H9 (cell line): Measurements from ENCODE around the gene FAM110A. TPM values are rescaled to one million over a fixed set of nuclear protein-coding genes. Genes with fewer than 3 reads are reported as not detected.

Source experiments
- DNase-seq: peaks from one replicate; pipeline ENCODE4 v3.0.0-alpha.2; 2017
- H2AFZ ChIP-seq: one replicate; pipeline ENCODE4 v1.6.1; 2013; ENCODE audit warnings: mild to moderate bottlenecking, low read length, control low read depth, moderate library complexity
- H2AK5ac ChIP-seq: 2 replicates; pipeline ENCODE4 v1.6.1; 2013; ENCODE audit warnings: low read length, control low read depth, mixed read lengths; ENCODE audit not compliant: insufficient read length
- H2BK120ac ChIP-seq: one replicate; pipeline ENCODE4 v1.6.1; 2013; ENCODE audit warnings: low read depth, mild to moderate bottlenecking, low read length, control low read depth, inconsistent platforms; ENCODE audit not compliant: poor library complexity, severe bottlenecking
- H2BK12ac ChIP-seq: 2 replicates; pipeline ENCODE4 v1.6.1; 2013; ENCODE audit warnings: low read length, control low read depth, mixed read lengths, low read depth; ENCODE audit not compliant: insufficient read length
- H2BK15ac ChIP-seq: 2 replicates; pipeline ENCODE4 v1.6.1; 2013; ENCODE audit warnings: low read depth, low read length, control low read depth
- H2BK20ac ChIP-seq: one replicate; pipeline ENCODE4 v1.6.1; 2013; ENCODE audit warnings: low read depth, mild to moderate bottlenecking, low read length, control low read depth, inconsistent platforms; ENCODE audit not compliant: poor library complexity, severe bottlenecking
- H2BK5ac ChIP-seq: 2 replicates; pipeline ENCODE4 v1.6.1; 2013; ENCODE audit warnings: low read length, control low read depth, mixed read lengths; ENCODE audit not compliant: insufficient read length
- H3K14ac ChIP-seq: 2 replicates; pipeline ENCODE4 v1.6.1; 2013; ENCODE audit warnings: low read length, control low read depth; ENCODE audit not compliant: insufficient read depth
- H3K18ac ChIP-seq: 2 replicates; pipeline ENCODE4 v1.6.1; 2013; ENCODE audit warnings: low read depth, mild to moderate bottlenecking, mixed read lengths, low read length, control low read depth; ENCODE audit not compliant: insufficient read length
- H3K23ac ChIP-seq: 2 replicates; pipeline ENCODE4 v1.6.1; 2013; ENCODE audit warnings: low read length, control low read depth, mixed read lengths, low read depth; ENCODE audit not compliant: insufficient read length
- H3K23me2 ChIP-seq: 2 replicates; pipeline ENCODE4 v1.6.1; 2013; ENCODE audit warnings: low read depth, mild to moderate bottlenecking, mixed read lengths, low read length, control low read depth; ENCODE audit not compliant: insufficient read length, poor library complexity, severe bottlenecking
- H3K27ac ChIP-seq: 2 replicates; pipeline ENCODE4 v1.5.1; 2013; ENCODE audit warnings: low read length, control low read depth, mixed read lengths, low read depth; ENCODE audit not compliant: insufficient read length
- H3K27me3 ChIP-seq: 2 replicates; pipeline ENCODE4 v1.6.1; 2013; ENCODE audit warnings: low read length, control low read depth, inconsistent platforms; ENCODE audit not compliant: insufficient read depth
- H3K4ac ChIP-seq: 2 replicates; pipeline ENCODE4 v1.6.1; 2013; ENCODE audit warnings: low read depth, mild to moderate bottlenecking, control low read depth, inconsistent platforms, low read length, moderate library complexity
- H3K4me1 ChIP-seq: 2 replicates; pipeline ENCODE4 v1.6.1; 2013; ENCODE audit warnings: low read length, control low read depth, inconsistent platforms; ENCODE audit not compliant: insufficient read depth
- H3K4me2 ChIP-seq: 2 replicates; pipeline ENCODE4 v1.6.1; 2013; ENCODE audit warnings: low read length, control low read depth, mixed read lengths; ENCODE audit not compliant: insufficient read length, insufficient read depth
- H3K56ac ChIP-seq: 2 replicates; pipeline ENCODE4 v1.6.1; 2013; ENCODE audit warnings: low read depth, mild to moderate bottlenecking, mixed read lengths, low read length, control low read depth; ENCODE audit not compliant: insufficient read length
- H3K79me1 ChIP-seq: 2 replicates; pipeline ENCODE4 v1.6.1; 2013; ENCODE audit warnings: low read depth, mild to moderate bottlenecking, moderate library complexity, low read length, control low read depth, inconsistent platforms; ENCODE audit not compliant: insufficient read depth, poor library complexity, severe bottlenecking
- H3K79me2 ChIP-seq: 2 replicates; pipeline ENCODE4 v1.6.1; 2013; ENCODE audit warnings: low read length, control low read depth, inconsistent platforms; ENCODE audit not compliant: insufficient read depth
- H3K9ac ChIP-seq: 2 replicates; pipeline ENCODE4 v1.6.1; 2013; ENCODE audit warnings: low read length, control low read depth, mixed read lengths; ENCODE audit not compliant: insufficient read length; ENCODE audit errors: extremely low read depth
- H3K9me3 ChIP-seq: one replicate; pipeline ENCODE4 v1.6.1; 2013; ENCODE audit warnings: low read depth, low read length, inconsistent platforms; ENCODE audit not compliant: control insufficient read depth
- H3T11ph ChIP-seq: one replicate; pipeline ENCODE4 v1.6.1; 2013; ENCODE audit warnings: mild to moderate bottlenecking, low read length, control low read depth, inconsistent platforms
- H4K20me1 ChIP-seq: one replicate; pipeline ENCODE4 v1.6.1; 2013; ENCODE audit not compliant: control insufficient read depth, insufficient read length, insufficient read depth
- H4K5ac ChIP-seq: 2 replicates; pipeline ENCODE4 v1.6.1; 2013; ENCODE audit warnings: low read depth, mild to moderate bottlenecking, mixed read lengths, low read length, control low read depth; ENCODE audit not compliant: insufficient read length
- H4K8ac ChIP-seq: replicated peaks from 2 replicates; pipeline ENCODE4 v1.6.1; 2013; ENCODE audit warnings: low read length, control low read depth, mixed read lengths, low read depth; ENCODE audit not compliant: insufficient read length
- H4K91ac ChIP-seq: 2 replicates; pipeline ENCODE4 v1.6.1; 2013; ENCODE audit warnings: low read depth, mild to moderate bottlenecking, moderate library complexity, mixed read lengths, low read length, control low read depth; ENCODE audit not compliant: insufficient read length
- H3K27ac Mint-ChIP-seq, 3 experiments: 2 replicates in 2 of 3; 3 replicates in 1 of 3; pipeline ENCODE4 v1.8.0; 2020 to 2021; ENCODE audit warnings: mixed read lengths in 3 of 3, mild to moderate bottlenecking in 1 of 3, moderate library complexity in 1 of 3
- H3K27me3 Mint-ChIP-seq: 2 replicates; pipeline ENCODE4 v1.8.0; 2021; ENCODE audit warnings: low read depth, mild to moderate bottlenecking, moderate library complexity, mixed read lengths
- H3K36me3 Mint-ChIP-seq, 3 experiments: 2 replicates in 2 of 3; 3 replicates in 1 of 3; pipeline ENCODE4 v1.8.0; 2020 to 2021; ENCODE audit warnings: low read depth in 3 of 3, mixed read lengths in 3 of 3; ENCODE audit not compliant: insufficient read depth in 1 of 3
- H3K4me1 Mint-ChIP-seq, 2 experiments: 2 replicates each; pipeline ENCODE4 v1.8.0; 2020; ENCODE audit warnings: mixed read lengths in 2 of 2
- H3K4me3 Mint-ChIP-seq, 2 experiments: 2 replicates in 1 of 2; 3 replicates in 1 of 2; pipeline ENCODE4 v1.8.0; 2020 to 2021; ENCODE audit warnings: mild to moderate bottlenecking in 2 of 2, mixed read lengths in 2 of 2, moderate library complexity in 1 of 2
- H3K9me3 Mint-ChIP-seq, 2 experiments: 2 replicates in 1 of 2; 3 replicates in 1 of 2; pipeline ENCODE4 v1.8.0; 2020; ENCODE audit warnings: mild to moderate bottlenecking in 2 of 2, mixed read lengths in 2 of 2, moderate library complexity in 1 of 2
- CTCF ChIP-seq: fragments of 200-600 bp; sonication (generic); conservative IDR thresholded peaks from 3 replicates; pipeline ENCODE4 v1.8.0; 2021; ENCODE audit warnings: antibody characterized with exemption, mild to moderate bottlenecking
- WGBS: extraction: QIAGEN DNeasy Blood & Tissue Kit; methylation state at CpG from one replicate; pipeline ENCODE4 v1.1.7; 2013; ENCODE audit warnings: missing lambda C conversion rate, low lambda C conversion rate, mixed read lengths; ENCODE audit not compliant: insufficient read length; ENCODE audit errors: extremely low coverage; 5-methylcytosine and 5-hydroxymethylcytosine counted together
- total RNA-seq: library from RNA; stranded (reverse); gene quantifications from 2 replicates; pipeline ENCODE4 v1.2.1, GENCODE V29; 2021

FAM110A gene
- total RNA-seq, 1 experiment from 2014 or later, result 10.3 TPM

GRCh38 chr20:889106-889505, 55.6 kb downstream of the FAM110A start:
- H4K91ac ChIP-seq, result no peak overlapping the region
- peaks cover 14 to 27% of the 10 kb centered on the region in 2 experiments for H3K4me1 Mint-ChIP-seq
- H3K23me2 ChIP-seq, result no peaks in the 10 kb centered on the region
- no peaks in the 10 kb centered on the region for H3K79me1 ChIP-seq
- H3K79me2 ChIP-seq, result no peaks in the 10 kb centered on the region
- H3K9ac ChIP-seq, result no peak overlapping the region
- H3K4me3 Mint-ChIP-seq, result no peak overlapping the region
- no peak overlapping the region for H3K56ac ChIP-seq
- no peak overlapping the region for H3K4ac ChIP-seq
- H3T11ph ChIP-seq, result no peak overlapping the region
- no peak overlapping the region for H2BK15ac ChIP-seq
- no peaks in the 10 kb centered on the region for H4K20me1 ChIP-seq
- H2BK12ac ChIP-seq, result no peak overlapping the region
- no peak for DNase-seq
- H3K9me3 Mint-ChIP-seq, result no peaks in the 10 kb centered on the region; a peak in 1 of 5 replicates
- no peak overlapping the region for H3K27ac ChIP-seq
- no peak overlapping the region for H3K14ac ChIP-seq
- H4K8ac ChIP-seq, result no peak overlapping the region
- H3K36me3 Mint-ChIP-seq, result no peaks in the 10 kb centered on the region
- peaks cover 28% of the 10 kb centered on the region for H3K27me3 Mint-ChIP-seq
- H3K23ac ChIP-seq, result no peak overlapping the region
- no peaks in the 10 kb centered on the region for H3K9me3 ChIP-seq
- 0 out of 2 replicates have a peak, but pooled peaks cover 3% of the 10 kb centered on the region for H3K27me3 ChIP-seq
- H2BK120ac ChIP-seq, result no peak overlapping the region
- no peak overlapping the region for H2BK20ac ChIP-seq
- no peak for TF ChIP-seq CTCF
- H2AK5ac ChIP-seq, result no peak overlapping the region
- H3K27ac Mint-ChIP-seq, result no peak overlapping the region
- H3K4me2 ChIP-seq, result no peak overlapping the region
- no peak overlapping the region for H4K5ac ChIP-seq
- no peak overlapping the region for H2BK5ac ChIP-seq
- H3K4me1 ChIP-seq, result no peaks in the 10 kb centered on the region
- H3K18ac ChIP-seq, result no peak overlapping the region
- H2AFZ ChIP-seq, result no peak overlapping the region
- WGBS, result no CpG with 5 or more reads among the region's 5 CpGs
